K562 (cell line): ENCODE measurements around the gene EPS8. TPM values are rescaled to one million over a fixed set of nuclear protein-coding genes. Genes with fewer than 3 reads are reported as not detected.

ENCODE experiments used
- ATAC-seq: fragments of 200-7000 bp; cut with Tn5 transposase; 3 replicates; pipeline ENCODE4 v1.9.1; 2020; ENCODE audit warnings: moderate library complexity
- BruUV-seq: library from RNA; stranded (reverse); fragments of 400-500 nt; replicated peaks from 2 replicates; lab custom pipeline; 2021; lab: Mats Ljungman, UMichigan
- CTCF ChIA-PET: fragments of 300-600 bp; formaldehyde crosslinking; extraction: SDS; loops from one replicate; lab custom pipeline; 2021; ENCODE audit warnings: low intra/inter-chr PET ratio; lab: Yijun Ruan, JAX
- POLR2A ChIA-PET: fragments of 300-600, 350-650 bp; sonication (Branson Sonifier 250); formaldehyde crosslinking; extraction: SDS; loops from one replicate; lab custom pipeline; 2021; ENCODE audit warnings: antibody characterized with exemption, inconsistent platforms; lab: Yijun Ruan, JAX
- DNase-seq, 4 experiments: peaks; one replicate each; pipeline versions ENCODE4 v3.0.0 to v3.0.0-alpha.2; 2011 to 2018; ENCODE audit warnings: low spot score in 3 of 4, mixed read lengths in 3 of 4; ENCODE audit errors: extremely low read depth in 1 of 4
- FAIRE-seq: peaks from 2 replicates; lab custom pipeline; 2011; peaks lifted over from hg19 to GRCh38; lab: Jason Lieb, UNC
- H2AFZ ChIP-seq: 2 replicates; pipeline ENCODE4 v1.6.0; 2011; ENCODE audit warnings: low read depth, low read length, control low read depth, inconsistent platforms
- H3K27ac ChIP-seq: fragments of 200-600 bp; 3 replicates; pipeline ENCODE4 v1.8.0; 2011; ENCODE audit warnings: low read depth, mild to moderate bottlenecking, control low read depth, inconsistent platforms, low read length, moderate library complexity, mixed read lengths; ENCODE audit errors: extremely low read depth
- H3K27me3 ChIP-seq, 2 experiments: fragments of 300-600 bp in 1 of 2; 2 replicates in 1 of 2; 3 replicates in 1 of 2; pipeline versions ENCODE4 v1.6.0 to v1.8.0; 2011; ENCODE audit warnings: inconsistent platforms in 2 of 2, low read length in 2 of 2, mild to moderate bottlenecking in 1 of 2, mixed read lengths in 1 of 2, moderate library complexity in 1 of 2; ENCODE audit not compliant: control insufficient read depth in 2 of 2, insufficient read depth in 2 of 2
- H3K36me3 ChIP-seq: fragments of 300-600 bp; 3 replicates; pipeline ENCODE4 v1.8.0; 2011; ENCODE audit warnings: mild to moderate bottlenecking, low read length, inconsistent platforms; ENCODE audit not compliant: control insufficient read depth, insufficient read depth
- H3K4me1 ChIP-seq, 2 experiments: fragments of 200-600 bp in 1 of 2; replicated peaks in 1 of 2; 2 replicates in 1 of 2; 3 replicates in 1 of 2; pipeline versions ENCODE4 v1.5.1 to v1.8.0; 2011; ENCODE audit warnings: inconsistent platforms in 2 of 2, low read length in 2 of 2, mild to moderate bottlenecking in 1 of 2, mixed read lengths in 1 of 2, moderate library complexity in 1 of 2; ENCODE audit not compliant: control insufficient read depth in 2 of 2, insufficient read depth in 2 of 2
- H3K4me2 ChIP-seq: 2 replicates; pipeline ENCODE4 v1.6.1; 2011; ENCODE audit warnings: low read length, control low read depth, inconsistent platforms, mixed read lengths; ENCODE audit not compliant: insufficient read depth
- H3K4me3 ChIP-seq: fragments of 200-600 bp; sonication (generic), shearing (Covaris generic); 2 replicates; pipeline ENCODE4 v1.5.1; 2016; ENCODE audit warnings: control low read depth, inconsistent platforms
- H3K79me2 ChIP-seq: fragments of 200-600 bp; 3 replicates; pipeline ENCODE4 v1.8.0; 2011; ENCODE audit warnings: low read length, inconsistent platforms; ENCODE audit not compliant: control insufficient read depth, insufficient read depth
- H3K9ac ChIP-seq, 2 experiments: 2 replicates each; pipeline versions ENCODE4 v1.6.0 to v1.6.1; 2011; ENCODE audit warnings: low read depth in 2 of 2, low read length in 2 of 2, control low read depth in 1 of 2, inconsistent platforms in 1 of 2, mild to moderate bottlenecking in 1 of 2, mixed read lengths in 1 of 2; ENCODE audit not compliant: insufficient read depth in 1 of 2
- H3K9me1 ChIP-seq: one replicate; pipeline ENCODE4 v1.6.0; 2011; ENCODE audit warnings: inconsistent platforms, mild to moderate bottlenecking, low read length, moderate library complexity; ENCODE audit not compliant: control insufficient read depth, insufficient read depth
- H3K9me3 ChIP-seq: replicated peaks from 2 replicates; pipeline ENCODE4 v1.5.1; 2011; ENCODE audit warnings: low read depth, low read length, inconsistent platforms; ENCODE audit not compliant: control insufficient read depth, insufficient read depth
- H4K20me1 ChIP-seq: replicated peaks from 2 replicates; pipeline ENCODE4 v1.6.1; 2011; ENCODE audit warnings: low read length, inconsistent platforms, mixed read lengths; ENCODE audit not compliant: control insufficient read depth, insufficient read depth
- MAFF ChIP-seq: IDR thresholded peaks from 2 replicates; pipeline ENCODE4 v1.6.1; 2012; ENCODE audit warnings: low read length, improper control_type of control experiment
- MXI1 ChIP-seq: IDR thresholded peaks from 2 replicates; pipeline ENCODE4 v1.6.1; 2011; ENCODE audit warnings: low read depth, mild to moderate bottlenecking, improper control_type of control experiment, low read length
- SFPQ ChIP-seq: fragments of 200-400 bp; formaldehyde crosslinking; IDR thresholded peaks from 2 replicates; pipeline ENCODE4 v1.6.1; 2017; ENCODE audit warnings: mild to moderate bottlenecking, low read depth, low read length, moderate library complexity
- SMARCB1 ChIP-seq: IDR thresholded peaks from 2 replicates; pipeline ENCODE4 v1.6.1; 2011; ENCODE audit warnings: improper control_type of control experiment, low read depth; ENCODE audit not compliant: insufficient read length
- STAT5B ChIP-seq: fragments of 250-450 bp; sonication (Bioruptor Pico); IDR thresholded peaks from 2 replicates; pipeline ENCODE4 v1.8.0; 2021; ENCODE audit warnings: mild to moderate bottlenecking, inconsistent platforms
- TEAD4 ChIP-seq, 2 experiments: sonication (generic) in 1 of 2; formaldehyde crosslinking in 1 of 2; IDR thresholded peaks; 2 replicates each; pipeline versions ENCODE4 v1.6.1 to v1.8.0; 2012 to 2022; ENCODE audit warnings: borderline replicate concordance in 1 of 2, inconsistent platforms in 1 of 2, low read length in 1 of 2, mild to moderate bottlenecking in 1 of 2, missing genetic modification reagents in 1 of 2
- ZNF24 ChIP-seq: fragments of 450-650 bp; IDR thresholded peaks from 2 replicates; pipeline ENCODE4 v1.6.1; 2016
- ZNF57 ChIP-seq: fragments of 450-650 bp; formaldehyde crosslinking; IDR thresholded peaks from 2 replicates; pipeline ENCODE4 v1.4.0; 2020; ENCODE audit warnings: mild to moderate bottlenecking, moderate library complexity
- ZNF592 ChIP-seq: fragments of 450-650 bp; IDR thresholded peaks from 2 replicates; pipeline ENCODE4 v1.6.1; 2017; ENCODE audit warnings: antibody characterized with exemption, mild to moderate bottlenecking
- WGBS: fragments of 100-300 bp; shearing (Covaris generic); methylation state at CpG from one replicate; pipeline ENCODE4 v1.1.6; 2016; ENCODE audit warnings: low coverage, mixed read lengths; ENCODE audit not compliant: insufficient coverage; ENCODE audit errors: missing lambda C conversion rate; 5-methylcytosine and 5-hydroxymethylcytosine counted together
- in situ Hi-C: fragments of 300-500 bp; cut with MboI; formaldehyde crosslinking; loops from 4 replicates; pipeline ENCODE4 v1.15.0; 2018; ENCODE audit warnings: inconsistent platforms, mixed read lengths
- intact Hi-C: fragments of 100-400 bp; cut with micrococcal nuclease; formaldehyde crosslinking; loops from 2 replicates; pipeline ENCODE4 v1.14.2; 2022
- polyA plus RNA-seq, 8 experiments: library from polyadenylated mRNA; depleted of rRNA in 4 of 8; stranded (reverse) in 5 of 8; unstranded in 3 of 8; fragments of >200 nt; fragmentation: Nextera tagmentation in 2 of 8; fragmentation: Illumina TruSeq in 1 of 8; extraction: Ambion mirVana in 2 of 8; extraction: Trizol in 1 of 8; gene quantifications; 2 replicates each; pipeline versions ENCODE4 v1.2.1 to v1.2.3, GENCODE V29; 2011 to 2014; ENCODE audit warnings: inconsistent platforms in 1 of 8, missing spikeins in 1 of 8
- total RNA-seq, 7 experiments: library from RNA; depleted of rRNA in 6 of 7; stranded (reverse); fragments of >200 nt in 6 of 7; fragmentation: Illumina TruSeq in 2 of 7; extraction: Trizol in 2 of 7; gene quantifications; 2 replicates each; pipeline versions ENCODE4 v1.2.1 to v1.2.3, GENCODE V29; 2011 to 2021; ENCODE audit warnings: low replicate concordance in 1 of 7

The EPS8 gene
- total and polyA plus RNA-seq, 9 of the 15 experiments (the other 6 are each of a cell fraction or from before 2014, with no cell fraction given) = 0.10 to 1.9 (median 0.33) TPM

GRCh38 chr12:15627995-15628945 is 160.9 kb downstream of the EPS8 start:
- Histone ChIP-seq H3K9me3 (no peaks in the 10 kb centered on the region), H3K4me3 (no peak overlapping the region), H3K9ac (no peak overlapping the region), H2AFZ (no peak overlapping the region), H4K20me1 (no peaks in the 10 kb centered on the region), H3K36me3 (no peaks in the 10 kb centered on the region), H3K4me2 (no peak overlapping the region), H3K27me3 (no peaks in the 10 kb centered on the region), H3K79me2 (no peaks in the 10 kb centered on the region), H3K4me1 (no peaks in the 10 kb centered on the region), H3K9me1 (no peaks in the 10 kb centered on the region), H3K27ac (no peak overlapping the region)
- intact Hi-C loops = no loop called here
- ChIA-PET POLR2A (no interaction called here), CTCF (no interaction called here)
- FAIRE-seq (no peak), ATAC-seq (no peak), DNase-seq (no peak)
- in situ Hi-C loops = no loop called here
- BruUV-seq = no TSS peak
- no peak for TF ChIP-seq MXI1
- TF ChIP-seq MAFF = no peak
- no peak for TF ChIP-seq SFPQ
- TF ChIP-seq SMARCB1 = no peak
- TF ChIP-seq TEAD4 (IDR thresholded peaks at IDR 0.05; ENCODE audit: low read length) = no peak
- no peak for TF ChIP-seq TEAD4 (CRISPR knock-in tag; IDR thresholded peaks at IDR 0.05; ENCODE audit: borderline replicate concordance)
- TF ChIP-seq ZNF24 = no peak
- TF ChIP-seq STAT5B = no peak
- no peak for TF ChIP-seq ZNF592
- no peak for TF ChIP-seq ZNF57 (CRISPR knock-in tag)
- 0% methylated on average over 4 of the region's 4 CpGs for WGBS
